MM.1S (cell line): ENCODE measurements around the gene PRSS56.
"Not testable (repeated sequence)": the region's sequence is repeated elsewhere in the genome, so short reads cannot be mapped to it uniquely, and the experiment has no call there.

ENCODE experiments used
- DNase-seq: peaks from one replicate; pipeline ENCODE4 v3.0.0-alpha.2; 2015
- H2AFZ ChIP-seq: fragments of 300-600 bp; sonication (generic); 2 replicates; pipeline ENCODE4 v1.6.0; 2016; ENCODE audit warnings: antibody characterized with exemption, low read length
- H3F3A ChIP-seq: fragments of 300-600 bp; sonication (generic); 2 replicates; pipeline ENCODE4 v1.6.1; 2016; ENCODE audit warnings: mild to moderate bottlenecking, antibody characterized with exemption, low read length, moderate library complexity, mixed read lengths; ENCODE audit not compliant: insufficient read depth
- H3K27ac ChIP-seq: fragments of 300-600 bp; sonication (generic); 2 replicates; pipeline ENCODE4 v1.5.1; 2016; ENCODE audit warnings: mild to moderate bottlenecking, low read length
- H3K27me3 ChIP-seq: fragments of 300-600 bp; sonication (generic); replicated peaks from 2 replicates; pipeline ENCODE4 v1.6.0; 2016; ENCODE audit warnings: low read length; ENCODE audit not compliant: insufficient read depth
- H3K36me3 ChIP-seq: fragments of 300-600 bp; sonication (generic); replicated peaks from 2 replicates; pipeline ENCODE4 v1.6.1; 2016; ENCODE audit warnings: mild to moderate bottlenecking, low read length, mixed read lengths; ENCODE audit not compliant: insufficient read depth
- H3K4me1 ChIP-seq: fragments of 300-600 bp; sonication (generic); 2 replicates; pipeline ENCODE4 v1.6.1; 2016; ENCODE audit warnings: low read length, mixed read lengths
- H3K4me2 ChIP-seq: fragments of 300-600 bp; sonication (generic); 2 replicates; pipeline ENCODE4 v1.6.0; 2016; ENCODE audit warnings: low read depth, low read length
- H3K4me3 ChIP-seq: fragments of 300-600 bp; sonication (generic); 2 replicates; pipeline ENCODE4 v1.5.1; 2016; ENCODE audit warnings: low read length, mixed read lengths
- H3K79me2 ChIP-seq: fragments of 300-600 bp; sonication (generic); 2 replicates; pipeline ENCODE4 v1.6.1; 2016; ENCODE audit warnings: mixed run types, low read length, mixed read lengths
- H3K9ac ChIP-seq: fragments of 300-600 bp; sonication (generic); 2 replicates; pipeline ENCODE4 v1.6.1; 2016; ENCODE audit warnings: low read length, mixed read lengths
- H3K9me2 ChIP-seq: fragments of 300-600 bp; sonication (generic); replicated peaks from 2 replicates; pipeline ENCODE4 v1.6.1; 2016; ENCODE audit warnings: mild to moderate bottlenecking, low read length, mixed read lengths; ENCODE audit not compliant: insufficient read depth
- H3K9me3 ChIP-seq: fragments of 300-600 bp; sonication (generic); replicated peaks from 2 replicates; pipeline ENCODE4 v1.6.1; 2016; ENCODE audit warnings: mild to moderate bottlenecking, low read length, mixed read lengths; ENCODE audit not compliant: insufficient read depth
- H4K20me1 ChIP-seq: fragments of 300-600 bp; sonication (generic); 2 replicates; pipeline ENCODE4 v1.6.1; 2016; ENCODE audit warnings: mild to moderate bottlenecking, low read length, moderate library complexity, mixed read lengths; ENCODE audit not compliant: insufficient read depth
- CTCF ChIP-seq: fragments of 300-600 bp; sonication (generic); IDR thresholded peaks from 2 replicates; pipeline ENCODE4 v1.5.1; 2016; ENCODE audit warnings: antibody characterized with exemption, low read length, mixed read lengths
- EZH2 ChIP-seq: fragments of 300-600 bp; sonication (generic); optimal IDR thresholded peaks from 2 replicates; pipeline ENCODE3; 2017; ENCODE audit warnings: low read depth, mild to moderate bottlenecking, antibody characterized with exemption, low read length, mixed read lengths
- EZH2phosphoT487 ChIP-seq: fragments of 300-600 bp; sonication (generic); IDR thresholded peaks from 2 replicates; pipeline ENCODE4 v1.6.1; 2018; ENCODE audit warnings: antibody characterized with exemption, low read length

The PRSS56 gene

GRCh38 chr2:232567721-232568120 lies 47.5 kb downstream of the PRSS56 start:
- H3K9me2 ChIP-seq = no peaks in the 10 kb centered on the region
- no peaks in the 10 kb centered on the region for H3K27me3 ChIP-seq
- H3K36me3 ChIP-seq = peaks cover 3% of the 10 kb centered on the region; the same call in 1 of the 2 replicates
- no peaks in the 10 kb centered on the region for H3K4me1 ChIP-seq
- TF ChIP-seq EZH2 (no peak), EZH2phosphoT487 (no peak), CTCF (no peak)
- no peaks in the 10 kb centered on the region for H3K9me3 ChIP-seq
- DNase-seq = no peak
- no peak overlapping the region for H3K4me2 ChIP-seq
- no peak overlapping the region for H3K27ac ChIP-seq
- no peaks in the 10 kb centered on the region for H3K79me2 ChIP-seq
- no peak overlapping the region for H3K4me3 ChIP-seq
- no peaks in the 10 kb centered on the region for H4K20me1 ChIP-seq
- H2AFZ ChIP-seq = no peak overlapping the region
- H3F3A ChIP-seq = no peaks in the 10 kb centered on the region
- H3K9ac ChIP-seq = no peak overlapping the region

- Histone ChIP-seq H4K20me1 (no peaks in the 10 kb centered on the region), H3F3A (no peaks in the 10 kb centered on the region), H3K36me3 (peaks cover 3% of the 10 kb centered on the region; the same call in 1 of the 2 replicates), H3K27ac (no peak overlapping the region), H2AFZ (no peak overlapping the region), H3K4me2 (no peak overlapping the region), H3K4me3 (no peak overlapping the region), H3K4me1 (no peaks in the 10 kb centered on the region), H3K9me2 (no peaks in the 10 kb centered on the region), H3K9me3 (no peaks in the 10 kb centered on the region), H3K27me3 (no peaks in the 10 kb centered on the region), H3K79me2 (no peaks in the 10 kb centered on the region), H3K9ac (no peak overlapping the region)
- DNase-seq = no peak
- TF ChIP-seq EZH2 (no peak), CTCF (no peak), EZH2phosphoT487 (no peak)
Observed at GRCh38 chr2:232568161-232568560, 48.0 kb downstream of the PRSS56 start.

GRCh38 chr2:232569541-232569940 lies 49.4 kb downstream of the PRSS56 start:
- Histone ChIP-seq H3K27ac (no peak overlapping the region), H3K9ac (no peak overlapping the region), H3K27me3 (no peaks in the 10 kb centered on the region), H3K79me2 (no peaks in the 10 kb centered on the region), H3K9me2 (no peaks in the 10 kb centered on the region), H4K20me1 (no peaks in the 10 kb centered on the region), H3K4me1 (no peaks in the 10 kb centered on the region), H3F3A (no peaks in the 10 kb centered on the region), H2AFZ (no peak overlapping the region), H3K4me3 (no peak overlapping the region), H3K4me2 (no peak overlapping the region), H3K9me3 (no peaks in the 10 kb centered on the region), H3K36me3 (peaks cover 3% of the 10 kb centered on the region; the same call in 1 of the 2 replicates)
- no peak for DNase-seq
- TF ChIP-seq EZH2phosphoT487 (no peak), EZH2 (no peak), CTCF (no peak)

GRCh38 chr2:232570481-232570880 lies 50.3 kb downstream of the PRSS56 start:
- not testable (repeated sequence) for H3K4me2 ChIP-seq, H3K79me2 ChIP-seq, H3K9me2 ChIP-seq, H3K9me3 ChIP-seq, H3K27ac ChIP-seq, H3K27me3 ChIP-seq, H3K36me3 ChIP-seq, H3K4me3 ChIP-seq, H3K9ac ChIP-seq, DNase-seq, H3F3A ChIP-seq, H3K4me1 ChIP-seq, H4K20me1 ChIP-seq, H2AFZ ChIP-seq
